GM18867 (cell line): Measurements from ENCODE around the gene MAML3.

Experiments
- ATAC-seq: cut with Tn5 transposase; IDR thresholded peaks from one replicate; pipeline ENCODE4 v1.9.1; 2021; ENCODE audit warnings: mild to moderate bottlenecking, moderate library complexity; ENCODE audit not compliant: unreplicated experiment

MAML3 gene

DNA sequence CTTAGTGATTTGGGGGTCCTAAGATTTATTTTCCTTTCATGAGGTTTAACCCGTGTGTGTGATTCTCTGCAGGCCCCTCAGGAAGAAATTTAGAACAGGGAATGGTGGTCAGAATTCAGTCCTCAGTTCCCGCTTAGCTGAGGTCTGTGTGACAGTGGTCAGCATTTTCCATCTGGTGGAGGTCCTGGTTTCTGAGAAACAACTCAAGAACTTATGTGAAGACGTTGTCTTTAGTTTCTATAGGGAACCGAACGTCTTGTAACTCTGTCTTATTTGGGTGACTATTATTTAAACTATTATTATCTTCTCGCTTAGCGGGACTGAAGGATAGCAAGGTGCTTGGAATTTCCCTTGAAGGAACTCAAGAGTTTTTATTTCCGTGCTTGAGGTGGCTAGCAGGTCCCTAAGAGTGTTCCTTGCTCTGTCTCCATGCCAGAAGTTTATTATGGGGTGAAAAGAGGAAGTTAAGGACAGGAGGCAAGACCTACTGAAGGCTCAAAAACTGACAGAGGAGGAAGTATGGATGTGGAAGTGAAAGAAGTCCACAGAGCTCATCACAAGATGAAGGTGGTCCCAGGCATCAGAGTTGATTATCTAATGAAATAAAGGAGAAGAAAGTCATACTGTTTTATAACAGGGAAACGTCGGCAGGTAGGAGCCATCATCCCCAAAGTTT lies 479.0 kb downstream of the MAML3 start:
- ATAC-seq: no peak

- ATAC-seq: no peak
These were observed 481.3 kb downstream of the MAML3 start for GRCh38 chr4:139672732-139673131.

- ATAC-seq: no peak
These were observed 481.8 kb downstream of the MAML3 start for GRCh38 chr4:139672215-139672614.

DNA sequence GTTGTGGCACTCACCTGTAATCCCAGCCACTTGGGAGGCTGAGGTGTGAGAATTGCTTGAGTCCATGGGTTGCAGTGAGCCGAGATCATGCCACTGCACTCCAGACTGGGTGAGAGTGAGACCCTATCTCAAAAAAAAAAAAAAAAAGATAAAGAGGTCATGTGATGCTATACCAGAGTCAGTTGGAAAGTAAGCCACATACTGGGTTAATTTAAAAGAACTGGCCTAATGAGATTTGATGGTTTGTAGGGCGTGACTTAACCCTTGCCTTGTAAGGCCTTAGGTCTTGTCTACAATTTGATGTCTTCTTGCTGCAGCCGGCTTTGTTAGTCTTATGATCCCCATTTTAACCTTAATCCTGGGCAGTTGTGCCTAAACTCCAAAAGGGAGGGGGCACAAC lies 483.2 kb downstream of the MAML3 start:
- ATAC-seq: no peak

- ATAC-seq: no peak
These were observed 484.1 kb downstream of the MAML3 start for GRCh38 chr4:139669890-139670289.

- no peak for ATAC-seq
These were observed 484.6 kb downstream of the MAML3 start for GRCh38 chr4:139669335-139669734.

- no peak for ATAC-seq
These were observed 485.3 kb downstream of the MAML3 start for GRCh38 chr4:139668658-139669201.

GRCh38 chr4:139668036-139668435 lies 485.9 kb downstream of the MAML3 start:
- ATAC-seq: no peak
